Hematopoietic multipotent progenitor cell treated with erythropoietin and hydrocortisone succinate and interleukin-3 and kit ligand, for 15 days (in vitro differentiated cells): ENCODE data around the gene CPT1C.

Experiments
- DNase-seq: peaks from one replicate; pipeline ENCODE4 v3.0.0-alpha.2; 2015; ENCODE audit warnings: low spot score

Gene CPT1C

DNA sequence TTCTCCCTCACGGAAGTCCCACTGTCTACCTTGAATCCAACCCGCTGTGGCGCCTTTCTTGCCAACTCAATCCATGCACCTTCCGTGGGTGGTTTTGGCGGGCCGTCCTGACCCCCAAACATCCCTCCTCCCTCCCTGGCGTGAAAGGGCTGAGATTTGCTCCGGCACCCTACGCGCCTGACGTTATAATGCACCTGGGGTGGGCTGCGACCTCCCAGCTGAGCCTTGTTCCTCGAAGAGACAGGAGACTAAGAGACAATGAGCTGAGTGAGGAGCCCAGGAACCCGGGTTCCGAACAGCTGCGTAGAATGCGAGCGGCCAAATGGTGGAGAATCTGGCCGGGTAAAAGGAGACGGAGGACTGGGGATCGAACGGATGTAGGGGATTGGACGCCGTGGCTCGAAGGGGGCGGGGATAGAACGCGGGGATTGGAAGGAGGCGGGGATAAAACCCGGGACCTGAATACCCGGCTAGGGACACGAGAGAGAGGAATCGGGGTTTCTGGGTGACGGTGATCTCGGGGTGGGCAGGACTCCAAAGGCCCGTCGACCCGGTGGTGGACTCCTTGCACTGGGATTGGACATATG, at the start of gene CPT1C:
Gene CPT1C (plus strand): TSS at position 461 of the 587 bp plus-strand sequence. CDS start 1,137 bp downstream, outside the sequence.
- no peak for DNase-seq

DNA sequence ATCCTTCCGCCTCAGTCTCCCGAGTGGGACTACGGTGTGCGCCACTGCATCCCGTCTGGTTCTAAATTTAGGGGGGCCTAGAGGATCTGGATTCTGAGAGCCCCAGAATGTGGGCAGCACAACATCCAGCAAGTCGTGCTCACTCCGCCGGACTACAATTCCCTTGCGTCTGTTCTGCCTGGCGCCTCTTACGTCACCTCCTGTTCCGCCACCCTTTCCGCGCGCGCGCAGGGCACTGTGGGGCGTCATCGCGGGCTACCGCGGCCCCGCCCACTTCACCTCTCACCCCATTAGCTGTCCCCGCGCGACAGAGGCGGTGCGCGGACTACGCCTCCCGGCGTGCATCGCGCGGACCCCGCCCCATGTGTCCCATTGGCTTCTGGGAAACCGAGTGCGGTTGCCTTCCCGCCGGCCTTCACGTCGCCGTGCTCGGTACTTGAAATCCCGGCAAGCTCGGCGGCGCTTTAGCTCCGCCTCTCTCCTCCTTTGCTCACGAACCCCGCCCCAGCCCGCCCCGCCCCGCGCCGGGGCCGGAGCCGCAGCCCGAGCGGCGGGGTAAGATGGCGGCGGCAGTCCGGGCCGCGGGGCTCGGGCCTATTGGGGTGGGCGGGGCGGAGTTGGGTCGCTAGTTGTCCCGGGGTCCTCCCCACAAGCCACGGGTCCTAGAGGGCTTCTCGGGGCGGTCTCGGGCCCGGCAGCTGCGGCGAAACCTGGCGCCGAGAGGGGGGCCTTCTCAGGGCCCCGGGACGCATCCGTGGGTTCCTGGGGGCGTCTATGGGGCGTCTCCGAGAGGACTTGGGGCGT, 49.0 kb upstream of the CPT1C start, which contains the start of gene SCAF1:
Gene SCAF1 (plus strand): TSS at position 522 of the 804 bp plus-strand sequence. CDS start 2,818 bp downstream, outside the sequence.
- peak; percentile 99 for DNase-seq

DNA sequence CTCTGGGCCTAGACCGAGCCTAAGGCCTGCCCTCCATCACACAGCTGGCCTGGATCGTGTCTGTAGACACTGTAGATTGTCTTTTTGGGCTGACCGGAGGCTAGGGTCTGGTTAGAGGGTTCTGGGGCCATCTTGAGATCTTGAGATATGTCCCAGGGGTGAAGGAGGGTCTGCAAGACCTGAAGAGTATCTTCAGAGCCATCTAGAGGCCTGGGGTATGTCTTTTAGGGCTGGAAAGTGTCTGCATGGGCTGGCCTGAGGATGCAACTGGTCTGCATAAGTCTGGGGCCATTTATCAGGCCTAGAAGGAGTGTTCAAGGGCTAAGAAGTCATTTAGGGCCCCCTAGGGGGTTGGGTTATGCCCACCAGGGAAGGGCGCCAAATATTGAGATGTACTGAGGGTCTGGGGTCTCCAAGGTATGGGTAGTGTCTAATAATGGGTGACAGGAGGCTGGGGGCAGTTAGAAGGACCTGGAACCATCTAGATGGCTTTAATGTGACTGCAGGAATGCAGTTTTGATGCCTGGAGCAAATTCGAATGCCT, 48.4 kb upstream of the CPT1C start:
- DNase-seq = no peak

DNA sequence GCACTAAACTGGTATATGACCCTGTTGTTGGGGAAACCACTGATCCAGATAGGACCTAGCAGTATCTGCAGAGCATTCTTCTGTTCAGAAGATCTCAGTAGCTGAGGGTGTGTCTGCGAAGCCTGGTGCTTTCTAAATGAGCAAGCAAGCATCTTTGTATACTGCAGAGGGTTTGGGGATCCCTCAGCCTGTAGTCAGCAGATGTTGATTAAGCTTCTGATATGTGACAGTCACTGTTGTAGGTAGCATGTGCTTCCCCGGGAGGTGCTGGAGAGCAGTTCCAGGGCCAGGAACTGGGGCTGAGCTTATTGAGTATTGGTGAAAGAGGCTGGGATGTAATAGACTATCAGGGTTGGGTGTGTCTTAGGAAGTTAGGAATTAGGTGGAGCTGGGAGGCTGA, 47.5 kb upstream of the CPT1C start:
- peak; percentile 30 for DNase-seq

DNA sequence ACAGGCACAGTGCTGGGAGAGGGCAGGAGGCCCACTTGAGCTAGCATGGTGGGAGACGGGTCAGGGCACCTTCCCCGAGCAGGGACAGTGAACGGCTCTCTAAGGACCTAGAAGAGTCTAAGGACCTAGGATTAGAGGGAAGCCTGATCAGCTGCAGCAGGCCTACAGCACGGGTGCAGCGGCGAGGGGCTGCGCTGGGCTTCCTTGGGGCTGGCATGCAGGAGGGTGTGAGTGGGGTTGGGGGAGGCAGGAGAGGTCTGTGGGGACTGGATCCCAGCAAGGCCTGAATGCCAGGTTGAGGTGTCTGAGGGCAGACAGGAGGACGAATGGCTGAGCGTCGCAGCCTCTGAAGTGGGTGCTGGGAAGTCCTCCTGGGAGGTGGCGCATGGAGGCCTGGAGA, 45.3 kb upstream of the CPT1C start:
- DNase-seq = no peak

DNA sequence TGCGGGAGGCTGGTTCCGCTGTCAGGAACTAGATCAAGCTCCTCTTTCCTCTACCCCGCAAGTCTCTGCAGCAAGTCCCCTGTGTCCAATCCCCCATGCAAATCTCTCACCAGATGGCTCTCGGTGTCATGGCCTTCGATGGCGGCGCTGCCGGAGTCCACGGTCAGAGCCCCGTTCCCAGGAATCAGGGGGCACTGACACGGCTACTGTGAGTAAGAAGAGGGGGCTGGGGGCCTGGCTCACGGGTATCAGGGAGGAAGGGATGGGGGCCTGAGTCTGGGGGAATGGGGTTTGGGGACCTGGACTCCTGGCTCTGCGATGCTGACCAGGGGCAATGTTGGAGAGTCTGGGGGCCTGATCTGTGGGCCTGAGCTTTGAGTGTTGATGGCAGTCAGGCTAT, 44.9 kb upstream of the CPT1C start:
- no peak for DNase-seq

DNA sequence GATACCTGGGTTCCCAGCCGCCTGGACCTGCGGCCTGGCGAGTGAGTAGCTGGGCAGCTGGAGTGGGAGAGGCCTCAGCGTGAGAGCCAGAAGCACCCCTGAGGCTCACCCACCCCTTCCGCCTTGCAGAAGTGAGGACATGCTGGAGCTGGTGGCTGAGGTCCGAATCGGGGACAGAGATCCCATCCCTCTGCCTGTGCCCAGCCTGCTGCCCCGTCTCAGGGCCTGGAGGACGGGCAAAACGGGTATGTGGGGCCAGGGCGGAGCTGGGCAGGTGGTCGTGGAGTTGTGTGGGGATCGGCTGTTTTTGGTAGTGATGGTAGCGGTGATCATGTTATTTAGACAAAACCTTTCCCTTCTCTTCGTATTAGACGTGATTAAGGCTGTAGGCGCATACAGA, 44.3 kb upstream of the CPT1C start:
- DNase-seq = no peak

DNA sequence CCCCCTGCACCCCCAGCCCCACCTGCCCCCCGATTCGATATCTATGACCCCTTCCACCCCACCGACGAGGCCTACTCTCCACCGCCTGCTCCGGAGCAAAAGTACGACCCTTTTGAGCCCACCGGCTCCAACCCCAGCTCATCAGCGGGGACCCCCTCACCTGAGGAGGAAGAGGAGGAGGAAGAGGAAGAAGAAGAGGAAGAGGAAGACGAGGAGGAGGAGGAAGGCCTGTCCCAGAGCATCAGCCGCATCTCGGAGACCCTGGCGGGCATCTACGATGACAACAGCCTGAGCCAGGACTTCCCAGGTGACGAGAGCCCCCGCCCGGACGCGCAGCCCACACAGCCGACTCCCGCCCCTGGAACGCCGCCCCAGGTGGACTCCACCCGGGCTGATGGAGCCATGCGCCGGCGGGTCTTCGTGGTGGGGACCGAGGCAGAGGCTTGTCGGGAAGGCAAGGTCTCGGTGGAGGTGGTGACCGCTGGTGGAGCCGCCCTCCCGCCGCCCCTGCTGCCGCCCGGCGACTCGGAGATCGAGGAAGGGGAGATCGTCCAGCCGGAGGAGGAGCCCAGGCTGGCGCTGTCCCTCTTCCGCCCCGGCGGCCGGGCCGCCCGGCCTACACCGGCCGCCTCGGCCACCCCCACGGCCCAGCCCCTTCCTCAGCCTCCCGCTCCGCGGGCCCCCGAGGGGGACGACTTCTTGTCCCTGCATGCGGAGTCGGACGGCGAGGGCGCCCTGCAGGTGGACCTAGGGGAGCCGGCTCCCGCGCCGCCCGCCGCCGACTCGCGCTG, 39.7 kb upstream of the CPT1C start:
- DNase-seq = no peak

DNA sequence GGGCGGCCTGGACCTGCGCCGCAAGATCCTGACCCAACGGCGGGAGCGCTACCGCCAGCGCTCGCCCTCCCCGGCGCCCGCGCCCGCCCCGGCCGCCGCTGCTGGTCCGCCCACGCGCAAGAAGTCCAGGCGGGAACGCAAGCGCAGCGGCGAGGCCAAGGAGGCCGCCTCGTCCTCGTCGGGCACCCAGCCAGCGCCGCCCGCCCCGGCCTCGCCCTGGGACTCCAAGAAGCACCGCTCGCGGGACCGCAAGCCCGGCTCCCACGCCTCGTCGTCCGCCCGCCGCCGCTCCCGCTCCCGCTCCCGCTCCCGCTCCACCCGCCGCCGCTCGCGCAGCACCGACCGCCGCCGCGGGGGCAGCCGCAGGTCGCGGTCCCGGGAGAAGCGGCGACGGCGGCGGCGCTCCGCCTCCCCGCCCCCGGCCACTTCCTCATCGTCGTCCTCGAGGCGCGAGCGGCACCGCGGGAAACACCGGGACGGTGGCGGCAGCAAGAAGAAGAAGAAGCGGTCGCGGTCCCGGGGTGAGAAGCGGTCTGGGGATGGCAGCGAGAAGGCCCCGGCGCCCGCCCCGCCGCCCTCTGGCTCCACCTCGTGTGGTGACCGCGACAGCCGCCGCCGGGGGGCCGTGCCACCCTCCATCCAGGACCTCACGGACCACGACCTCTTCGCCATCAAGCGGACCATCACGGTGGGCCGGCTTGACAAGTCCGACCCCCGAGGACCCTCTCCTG, 38.9 kb upstream of the CPT1C start:
- DNase-seq = no peak

DNA sequence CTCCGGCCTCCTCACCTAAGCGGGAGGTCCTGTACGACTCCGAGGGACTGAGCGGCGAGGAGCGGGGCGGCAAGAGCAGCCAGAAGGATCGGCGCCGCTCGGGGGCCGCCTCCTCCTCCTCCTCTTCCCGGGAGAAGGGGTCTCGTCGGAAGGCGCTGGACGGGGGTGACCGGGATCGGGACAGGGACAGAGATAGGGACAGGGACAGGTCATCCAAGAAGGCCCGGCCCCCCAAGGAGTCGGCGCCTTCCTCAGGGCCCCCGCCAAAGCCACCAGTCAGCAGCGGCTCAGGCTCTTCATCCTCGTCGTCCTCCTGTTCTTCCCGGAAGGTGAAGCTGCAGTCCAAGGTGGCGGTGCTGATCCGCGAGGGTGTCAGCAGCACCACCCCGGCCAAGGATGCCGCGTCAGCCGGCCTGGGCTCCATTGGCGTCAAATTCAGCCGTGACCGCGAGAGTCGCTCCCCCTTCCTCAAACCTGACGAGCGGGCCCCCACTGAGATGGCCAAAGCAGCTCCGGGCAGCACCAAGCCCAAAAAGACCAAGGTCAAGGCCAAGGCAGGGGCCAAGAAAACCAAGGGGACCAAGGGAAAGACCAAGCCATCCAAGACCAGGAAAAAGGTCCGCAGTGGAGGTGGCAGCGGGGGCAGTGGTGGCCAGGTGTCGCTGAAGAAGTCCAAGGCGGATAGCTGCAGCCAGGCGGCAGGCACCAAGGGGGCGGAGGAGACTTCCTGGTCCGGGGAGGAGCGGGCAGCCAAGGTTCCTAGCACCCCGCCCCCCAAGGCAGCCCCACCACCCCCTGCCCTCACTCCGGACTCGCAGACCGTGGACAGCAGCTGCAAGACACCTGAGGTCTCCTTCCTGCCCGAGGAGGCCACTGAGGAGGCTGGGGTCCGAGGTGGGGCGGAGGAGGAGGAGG, 38.1 kb upstream of the CPT1C start:
- no peak for DNase-seq

DNA sequence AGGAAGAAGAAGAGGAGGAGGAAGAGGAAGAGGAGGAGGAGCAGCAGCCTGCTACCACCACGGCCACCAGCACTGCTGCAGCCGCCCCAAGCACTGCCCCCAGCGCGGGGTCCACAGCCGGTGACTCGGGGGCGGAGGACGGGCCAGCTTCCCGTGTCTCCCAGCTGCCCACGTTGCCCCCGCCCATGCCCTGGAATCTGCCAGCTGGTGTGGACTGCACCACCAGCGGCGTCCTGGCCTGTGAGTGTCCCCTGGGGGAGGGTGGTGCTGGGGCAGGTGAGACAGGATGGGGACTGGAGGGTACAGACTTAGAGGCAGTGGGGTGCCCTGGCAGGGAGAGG, 37.5 kb upstream of the CPT1C start:
- no peak for DNase-seq

DNA sequence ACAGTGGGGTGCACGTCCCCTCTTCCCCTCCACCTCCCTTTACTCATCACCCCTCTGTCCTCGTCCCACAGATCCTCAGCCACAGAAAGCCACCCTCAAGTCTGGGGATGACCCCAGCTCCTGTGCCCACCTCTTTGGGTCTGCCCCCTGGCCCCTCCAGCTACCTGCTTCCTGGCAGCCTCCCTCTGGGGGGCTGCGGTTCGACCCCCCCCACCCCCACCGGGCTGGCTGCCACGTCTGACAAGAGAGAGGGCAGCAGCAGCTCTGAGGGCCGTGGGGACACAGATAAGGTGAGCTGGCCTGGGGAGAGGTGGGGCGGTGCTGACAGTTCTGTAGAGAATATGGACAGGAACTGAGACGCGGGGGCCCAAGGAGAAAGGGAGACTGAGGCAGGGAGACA, 36.3 kb upstream of the CPT1C start:
- DNase-seq = no peak

DNA sequence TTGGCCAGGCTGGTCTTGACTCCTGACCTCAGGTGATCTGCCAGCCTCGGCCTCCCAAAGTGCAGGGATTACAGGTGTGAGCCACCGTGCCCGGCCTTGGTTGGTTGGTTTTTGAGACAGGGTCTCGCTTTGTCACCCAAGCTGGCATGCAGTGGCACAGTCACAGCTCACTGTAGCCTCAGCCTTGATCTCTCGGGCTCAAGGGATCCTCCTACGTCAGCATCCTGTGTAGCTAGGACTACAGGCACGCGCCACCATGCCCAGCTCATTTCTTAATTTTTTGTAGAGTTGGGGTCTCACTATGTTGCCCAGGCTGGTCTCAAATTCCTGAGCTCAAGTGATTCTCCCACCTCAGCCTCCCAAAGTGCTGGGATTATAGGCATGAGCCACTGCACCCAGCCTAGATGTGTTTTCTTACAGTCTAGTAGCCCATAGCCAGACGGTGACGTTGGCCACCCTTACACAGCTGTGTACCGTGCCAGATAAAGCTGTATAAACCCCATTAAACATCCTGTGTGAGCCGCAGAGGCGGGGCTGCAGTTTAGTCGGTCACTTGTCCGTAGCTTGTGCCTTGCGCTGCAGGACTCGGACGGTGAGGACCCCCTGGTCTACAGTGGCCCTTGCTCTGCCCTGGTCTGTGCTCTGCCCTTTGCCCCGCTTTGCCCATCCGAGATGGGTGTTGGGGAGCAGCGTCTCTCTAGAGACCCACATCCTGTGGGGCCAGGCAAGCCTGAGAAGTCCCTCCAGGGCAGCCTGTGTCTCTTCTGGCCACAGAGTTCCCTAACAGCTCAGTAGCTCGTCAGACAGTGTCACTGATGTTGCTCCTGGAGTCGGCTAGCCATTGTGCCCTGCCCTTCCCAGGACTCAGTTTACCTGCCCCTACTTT, 35.1 kb upstream of the CPT1C start:
- no peak for DNase-seq

DNA sequence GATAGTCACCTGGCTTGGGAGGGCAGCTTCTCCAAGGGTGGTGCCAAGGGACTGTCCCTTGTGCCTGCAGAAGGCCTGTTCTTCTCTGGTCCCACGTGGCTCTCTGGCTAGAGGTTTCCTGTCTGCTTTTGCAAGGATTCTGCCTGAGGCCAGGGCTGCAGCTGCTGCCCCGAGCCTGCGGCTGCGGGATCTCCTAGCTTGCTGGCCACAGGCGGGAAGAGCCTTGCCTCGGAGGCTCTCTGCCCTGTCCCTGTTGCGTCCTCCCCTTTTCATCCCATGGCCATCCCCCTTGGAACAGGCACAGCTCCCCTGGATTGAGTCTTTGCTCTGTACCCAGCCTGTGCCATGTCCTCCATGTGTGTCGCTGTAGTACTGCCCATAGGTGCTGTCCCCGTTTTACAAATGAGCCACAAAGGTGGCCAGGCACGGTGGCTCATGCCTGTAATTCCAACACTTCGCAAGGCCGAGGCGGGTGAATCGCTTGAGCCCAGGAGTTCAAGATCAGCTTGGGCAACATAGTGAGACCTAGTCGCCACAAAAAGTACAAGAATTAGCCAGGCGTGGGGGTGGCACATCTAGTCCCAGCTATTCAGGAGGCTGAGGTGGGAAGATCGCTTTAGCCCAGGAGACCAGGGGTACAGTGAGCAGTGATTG, 34.3 kb upstream of the CPT1C start:
- DNase-seq = no peak

DNA sequence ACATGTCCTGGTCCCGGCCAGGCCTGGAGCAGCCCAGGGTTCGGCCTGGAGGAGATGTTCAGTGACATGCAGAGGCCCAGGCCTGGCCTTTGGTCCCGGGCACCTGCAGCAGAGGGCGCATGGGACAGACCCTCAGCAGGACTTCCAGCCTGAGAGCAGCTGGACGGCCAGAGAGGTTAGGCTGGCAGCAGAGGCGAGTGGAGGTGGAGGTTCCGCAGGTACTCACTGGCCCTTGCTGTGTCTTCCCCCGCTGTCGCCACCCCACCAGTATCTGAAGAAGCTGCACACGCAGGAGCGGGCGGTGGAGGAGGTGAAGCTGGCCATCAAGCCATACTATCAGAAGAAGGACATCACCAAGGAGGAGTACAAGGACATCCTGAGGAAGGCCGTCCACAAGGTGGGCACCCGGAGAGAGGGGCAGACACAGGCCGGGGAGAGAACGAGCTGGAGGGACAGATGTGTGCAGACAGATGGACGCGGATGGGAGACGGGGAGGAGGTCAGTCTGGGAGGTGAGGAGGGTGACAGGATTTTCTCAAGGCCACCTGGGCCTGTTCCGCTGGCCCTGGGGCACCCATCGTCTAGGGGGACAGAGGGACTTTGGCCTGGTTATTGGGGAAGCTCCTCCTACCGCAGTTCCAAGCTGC, 33.3 kb upstream of the CPT1C start:
- DNase-seq = no peak

DNA sequence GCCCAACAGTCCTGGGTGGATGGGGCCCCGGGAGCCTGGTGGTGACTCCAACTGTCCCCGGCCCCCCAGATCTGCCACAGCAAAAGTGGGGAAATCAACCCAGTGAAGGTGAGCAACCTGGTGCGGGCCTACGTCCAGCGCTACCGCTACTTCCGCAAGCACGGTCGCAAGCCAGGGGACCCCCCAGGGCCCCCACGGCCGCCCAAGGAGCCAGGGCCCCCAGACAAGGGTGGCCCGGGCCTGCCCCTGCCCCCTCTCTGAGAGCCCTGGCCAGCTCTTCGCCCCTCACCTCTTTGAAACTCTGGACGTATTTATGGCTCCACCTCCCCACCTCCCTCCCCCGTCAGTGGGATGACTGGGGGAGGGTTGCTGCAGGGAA, 32.8 kb upstream of the CPT1C start:
- DNase-seq = no peak

DNA sequence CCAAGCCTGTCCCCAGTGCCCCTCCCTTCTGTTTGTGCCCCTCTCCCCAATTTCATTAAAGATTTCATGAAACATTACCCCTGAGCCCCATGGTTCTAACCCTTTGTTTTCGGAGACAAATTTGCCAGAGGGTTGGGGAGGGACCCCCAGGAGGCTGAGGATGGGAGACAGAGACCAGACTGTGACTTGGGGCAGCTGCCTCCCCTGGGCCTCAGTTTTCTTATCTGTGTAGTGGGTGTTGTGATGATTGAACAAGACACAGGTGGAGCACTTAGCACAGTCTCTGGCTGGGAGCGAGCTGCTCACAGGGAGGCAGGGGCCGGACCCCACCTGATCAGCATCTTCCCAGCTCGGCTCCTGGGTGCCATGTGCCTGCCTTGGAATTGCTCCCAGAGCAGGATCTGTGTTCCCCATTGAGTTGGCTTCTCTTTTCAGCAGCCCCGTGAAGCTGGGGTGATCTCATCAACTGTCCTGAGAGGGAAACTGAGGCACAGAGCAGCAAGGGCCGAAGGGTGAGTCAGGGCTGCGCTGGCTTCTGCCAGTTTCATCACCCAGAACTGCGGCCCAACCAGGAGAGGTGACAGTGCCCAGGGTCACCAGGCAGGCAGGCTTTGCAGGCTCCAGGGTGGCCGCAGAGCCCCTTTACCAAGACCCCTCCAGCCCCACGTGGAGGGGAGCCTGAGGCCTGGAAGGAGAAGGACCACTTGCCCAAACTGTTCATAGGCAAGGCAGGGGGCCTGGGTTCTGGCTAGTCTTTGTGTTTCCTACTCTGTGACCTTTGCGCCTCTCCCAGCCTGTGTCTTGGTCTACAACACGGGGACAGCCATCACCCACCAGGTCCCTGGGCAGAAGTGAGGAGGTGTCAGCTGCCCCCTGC, 32.1 kb upstream of the CPT1C start:
- DNase-seq = no peak
